Ovary (tissue), 9 donors: ENCODE data around the gene CADPS2. TPM values are rescaled to one million over a fixed set of nuclear protein-coding genes. Genes with fewer than 3 reads are reported as not detected.

Source experiments
- DNase-seq, 5 donors: peaks; one replicate each; pipeline ENCODE4 v3.0.0-alpha.2; 2019 to 2020
- H3K27ac ChIP-seq, 2 donors: fragments of 200-600 bp; one replicate each; pipeline versions ENCODE4 v1.5.1 to v1.8.0; 2019 to 2022
- H3K27me3 ChIP-seq: fragments of 200-600 bp; one replicate; pipeline ENCODE4 v1.8.0; 2022
- H3K36me3 ChIP-seq: fragments of 200-600 bp; sonication (generic); one replicate; pipeline ENCODE4 v1.5.1; 2019
- H3K4me1 ChIP-seq: one replicate; pipeline ENCODE4 v1.8.1; 2013; ENCODE audit warnings: mild to moderate bottlenecking, moderate library complexity; ENCODE audit not compliant: insufficient read depth
- H3K4me3 ChIP-seq: fragments of 200-600 bp; sonication (generic); one replicate; pipeline ENCODE4 v1.5.1; 2017
- H3K9me3 ChIP-seq, 2 donors: fragments of 200-600 bp in 1 of 2; sonication (generic) in 1 of 2; one replicate each; pipeline versions ENCODE4 v1.5.1 to v1.8.1; 2013 to 2019; ENCODE audit warnings: mild to moderate bottlenecking in 1 of 2, moderate library complexity in 1 of 2
- CTCF ChIP-seq, 3 donors: fragments of 450-650 bp in 2 of 3; fragments of 200-600 bp in 1 of 3; IDR thresholded peaks; one replicate each; pipeline versions ENCODE4 v1.5.1 to v1.8.0; 2016 to 2022; ENCODE audit warnings: antibody characterized with exemption in 3 of 3, mild to moderate bottlenecking in 1 of 3
- EP300 ChIP-seq: sonication (generic); formaldehyde crosslinking; IDR thresholded peaks from one replicate; pipeline ENCODE4 v1.6.1; 2017; ENCODE audit warnings: antibody characterized with exemption
- POLR2A ChIP-seq: fragments of 450-650 bp; IDR thresholded peaks from one replicate; pipeline ENCODE4 v1.6.1; 2017; ENCODE audit warnings: antibody characterized with exemption, mild to moderate bottlenecking, moderate library complexity
- WGBS, 3 donors: extraction: QIAGEN DNeasy Blood & Tissue Kit in 1 of 3; methylation state at CpG; one replicate each; pipeline versions ENCODE4 v1.1.5 to v1.1.7; 2013 to 2017; 5-methylcytosine and 5-hydroxymethylcytosine counted together
- intact Hi-C, 4 donors: fragments of 100-400 bp; cut with DNase I; formaldehyde crosslinking; loops; one replicate each; pipeline versions ENCODE4 v1.11.0 to v1.15.1; 2022 to 2023
- polyA plus RNA-seq, 2 donors: library from polyadenylated mRNA; stranded (reverse); fragments of 200-250 nt in 1 of 2; fragments of 350-450 nt in 1 of 2; fragmentation: Illumina TruSeq in 1 of 2; extraction: RNeasy Lipid Tissue Mini Kit (QIAGEN cat#74804) in 1 of 2; gene quantifications; one replicate each; pipeline ENCODE4 v1.2.3, GENCODE V29; 2013 to 2014
- total RNA-seq, 7 donors: library from RNA; depleted of rRNA in 2 of 7; stranded (reverse); fragments of >200 nt in 2 of 7; fragmentation: NEBNext Ultra II Directional in 3 of 7; extraction: Animal tissue kit (Norgen Biotek cat#: 25700) in 3 of 7; gene quantifications; one replicate each; pipeline versions ENCODE4 v1.1.0 to v1.2.4, GENCODE V29; 2016 to 2023
- donor health status: DM: no; HTN: no; CAD: no; lungs with moderate emphysema.
- donor health status: DM: no; HTN: no; CAD: no.
- donor health status: Bipolar disorder and iron deficiency.
- donor health status: DM: yes; HTN: yes; CAD: no.
- donor health status: DM: no; HTN: no; CAD: no.
- donor health status: DM: yes; HTN: yes; CAD: no.

Gene CADPS2
- total and polyA plus RNA-seq, 9 donors = 10.1 to 26.7 (median 16.6) TPM

GRCh38 chr7:122300211-122300932 is 585.9 kb downstream of the CADPS2 start:
- intact Hi-C loops = no loop called here
- Histone ChIP-seq H3K27me3 (peaks cover 8% of the 10 kb centered on the region), H3K36me3 (no peaks in the 10 kb centered on the region), H3K9me3 (no peaks in the 10 kb centered on the region), H3K4me3 (no peak overlapping the region), H3K27ac (no peak overlapping the region), H3K4me1 (peaks cover 6% of the 10 kb centered on the region)
- 4 to 5% (median 5%) methylated on average over 42 to 43 of the region's 43 CpGs for WGBS, 3 donors
- no peak for TF ChIP-seq EP300
- TF ChIP-seq CTCF (IDR thresholded peaks at IDR 0.05) = no peak
- no peak for TF ChIP-seq POLR2A
- peak in 1 of 5 donors; percentile 14 for DNase-seq

GRCh38 chr7:122299624-122300210 is 586.5 kb downstream of the CADPS2 start:
- Histone ChIP-seq H3K4me1 (peaks cover 6% of the 10 kb centered on the region), H3K9me3 (no peaks in the 10 kb centered on the region), H3K27ac (no peak overlapping the region), H3K4me3 (no peak overlapping the region), H3K27me3 (peaks cover 6% of the 10 kb centered on the region), H3K36me3 (no peaks in the 10 kb centered on the region)
- intact Hi-C loops = no loop called here
- no peak for DNase-seq
- WGBS, 3 donors = 7 to 13% (median 10%) methylated on average over 32 of the region's 32 CpGs
- TF ChIP-seq CTCF (IDR thresholded peaks at IDR 0.05) = no peak
- no peak for TF ChIP-seq EP300
- TF ChIP-seq POLR2A = no peak

- Histone ChIP-seq H3K36me3 (no peaks in the 10 kb centered on the region), H3K4me3 (no peak overlapping the region), H3K4me1 (peaks cover 3% of the 10 kb centered on the region), H3K9me3 (no peaks in the 10 kb centered on the region), H3K27me3 (peaks cover 6% of the 10 kb centered on the region), H3K27ac (no peak overlapping the region)
- intact Hi-C loops = no loop called here
- 75 to 85% (median 78%) methylated on average over 2 of the region's 2 CpGs for WGBS, 3 donors
- TF ChIP-seq CTCF (IDR thresholded peaks at IDR 0.05) (no peak), POLR2A (no peak), EP300 (no peak)
- DNase-seq = no peak
These were observed 587.6 kb downstream of the CADPS2 start for GRCh38 chr7:122298618-122299017.

- no peak overlapping the region for H3K4me3 ChIP-seq
- H3K36me3 ChIP-seq = no peaks in the 10 kb centered on the region
- no peak for DNase-seq
- WGBS, 3 donors = 36 to 51% (median 39%) methylated on average over 2 of the region's 2 CpGs
- H3K9me3 ChIP-seq = no peaks in the 10 kb centered on the region
- TF ChIP-seq CTCF (IDR thresholded peaks at IDR 0.05) (no peak), POLR2A (no peak), EP300 (no peak)
- H3K27ac ChIP-seq = no peak overlapping the region
- peaks cover 3% of the 10 kb centered on the region for H3K4me1 ChIP-seq
- intact Hi-C loops = no loop called here
- H3K27me3 ChIP-seq = peaks cover 6% of the 10 kb centered on the region
These were observed 588.1 kb downstream of the CADPS2 start for GRCh38 chr7:122298131-122298530.
